Right atrium auricular region (tissue), 2 donors: ENCODE data around the gene ERCC4. TPM values are rescaled to one million over a fixed set of nuclear protein-coding genes. Genes with fewer than 3 reads are reported as not detected.
A peak's percentile ranks its signal among the peaks of the same experiment; 100 is the strongest.
"Not testable (repeated sequence)": the region's sequence is repeated elsewhere in the genome, so short reads cannot be mapped to it uniquely, and the experiment has no call there.

Source experiments
- DNase-seq: peaks from one replicate; pipeline ENCODE4 v3.0.0-alpha.2; 2019; ENCODE audit warnings: low spot score
- H3K27ac ChIP-seq, 2 donors: fragments of 200-600 bp; sonication (generic); 1 replicate in 1 of 2; 2 replicates in 1 of 2; pipeline ENCODE4 v1.5.1; 2016 to 2019
- H3K27me3 ChIP-seq, 2 donors: fragments of 200-600 bp; sonication (generic); one replicate each; pipeline versions ENCODE4 v1.5.1 to v1.6.0; 2017 to 2019
- H3K36me3 ChIP-seq: fragments of 200-600 bp; sonication (generic); one replicate; pipeline ENCODE4 v1.5.1; 2016
- H3K4me1 ChIP-seq, 2 donors: fragments of 200-600 bp; sonication (generic); one replicate each; pipeline versions ENCODE4 v1.5.1 to v1.6.0; 2017 to 2019
- H3K4me3 ChIP-seq, 2 donors: fragments of 200-600 bp; sonication (generic); 1 replicate in 1 of 2; 2 replicates in 1 of 2; pipeline ENCODE4 v1.5.1; 2017 to 2019; ENCODE audit warnings: mild to moderate bottlenecking in 1 of 2, moderate library complexity in 1 of 2
- H3K9me3 ChIP-seq, 2 donors: fragments of 200-600 bp; sonication (generic); one replicate each; pipeline ENCODE4 v1.5.1; 2019
- total RNA-seq, 2 donors: library from RNA; depleted of rRNA; stranded (reverse); fragments of >200 nt; gene quantifications; one replicate each; pipeline ENCODE4 v1.1.0, GENCODE V29; 2016
- TF ChIP-seq, protein P1 (sequence below), 2 donors: fragments of 200-600 bp; sonication (generic); IDR thresholded peaks; one replicate each; pipeline ENCODE4 v1.5.1; 2019; ENCODE audit warnings: antibody characterized with exemption in 2 of 2

The ERCC4 gene
- total RNA-seq, 2 donors from 2014 or later = 7.5 to 9.4 TPM

DNA sequence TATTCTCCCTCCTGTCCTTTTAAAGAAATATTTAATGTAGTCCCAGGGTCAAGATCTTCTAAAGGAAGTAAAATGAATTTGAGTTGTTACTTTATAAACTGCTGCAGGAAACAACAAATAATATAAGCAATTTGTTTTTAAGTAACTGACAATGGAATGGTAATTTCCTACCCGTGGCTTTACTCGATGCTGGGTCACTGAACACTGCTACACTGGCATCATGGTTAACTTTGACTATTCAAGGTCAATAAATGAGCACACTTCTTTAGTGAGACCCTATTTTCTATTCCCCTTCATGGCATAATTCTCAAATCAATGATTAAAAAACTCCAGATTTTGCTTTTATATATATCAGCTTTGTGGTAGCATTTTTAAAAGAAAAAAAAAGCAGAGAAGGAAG lies 22.1 kb upstream of the ERCC4 start:
- Histone ChIP-seq H3K9me3 (peaks cover 0 to 12% of the 10 kb centered on the region in 2 donors), H3K4me1 (no peaks in the 10 kb centered on the region), H3K27me3 (no peaks in the 10 kb centered on the region), H3K4me3 (no peak overlapping the region), H3K36me3 (no peaks in the 10 kb centered on the region), H3K27ac (peak overlapping the region in 1 of 2 donors; percentile 86)
- no peak for DNase-seq
- TF ChIP-seq, protein P1, sequence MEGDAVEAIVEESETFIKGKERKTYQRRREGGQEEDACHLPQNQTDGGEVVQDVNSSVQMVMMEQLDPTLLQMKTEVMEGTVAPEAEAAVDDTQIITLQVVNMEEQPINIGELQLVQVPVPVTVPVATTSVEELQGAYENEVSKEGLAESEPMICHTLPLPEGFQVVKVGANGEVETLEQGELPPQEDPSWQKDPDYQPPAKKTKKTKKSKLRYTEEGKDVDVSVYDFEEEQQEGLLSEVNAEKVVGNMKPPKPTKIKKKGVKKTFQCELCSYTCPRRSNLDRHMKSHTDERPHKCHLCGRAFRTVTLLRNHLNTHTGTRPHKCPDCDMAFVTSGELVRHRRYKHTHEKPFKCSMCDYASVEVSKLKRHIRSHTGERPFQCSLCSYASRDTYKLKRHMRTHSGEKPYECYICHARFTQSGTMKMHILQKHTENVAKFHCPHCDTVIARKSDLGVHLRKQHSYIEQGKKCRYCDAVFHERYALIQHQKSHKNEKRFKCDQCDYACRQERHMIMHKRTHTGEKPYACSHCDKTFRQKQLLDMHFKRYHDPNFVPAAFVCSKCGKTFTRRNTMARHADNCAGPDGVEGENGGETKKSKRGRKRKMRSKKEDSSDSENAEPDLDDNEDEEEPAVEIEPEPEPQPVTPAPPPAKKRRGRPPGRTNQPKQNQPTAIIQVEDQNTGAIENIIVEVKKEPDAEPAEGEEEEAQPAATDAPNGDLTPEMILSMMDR (IDR thresholded peaks at IDR 0.05) = no peak

- peaks cover 0 to 12% of the 10 kb centered on the region in 2 donors for H3K9me3 ChIP-seq
- TF ChIP-seq, protein P1 (IDR thresholded peaks at IDR 0.05) = no peak
- no peaks in the 10 kb centered on the region for H3K27me3 ChIP-seq
- peak overlapping the region in 1 of 2 donors; percentile 86 for H3K27ac ChIP-seq
- no peak for DNase-seq
- H3K36me3 ChIP-seq = no peaks in the 10 kb centered on the region
- H3K4me1 ChIP-seq = no peaks in the 10 kb centered on the region
- H3K4me3 ChIP-seq = no peak overlapping the region
Measured at GRCh38 chr16:13898233-13898632, 21.7 kb upstream of the ERCC4 start.

- TF ChIP-seq, protein P1 (IDR thresholded peaks at IDR 0.05) = no peak
Measured at GRCh38 chr16:13902052-13902451, 17.9 kb upstream of the ERCC4 start.

DNA sequence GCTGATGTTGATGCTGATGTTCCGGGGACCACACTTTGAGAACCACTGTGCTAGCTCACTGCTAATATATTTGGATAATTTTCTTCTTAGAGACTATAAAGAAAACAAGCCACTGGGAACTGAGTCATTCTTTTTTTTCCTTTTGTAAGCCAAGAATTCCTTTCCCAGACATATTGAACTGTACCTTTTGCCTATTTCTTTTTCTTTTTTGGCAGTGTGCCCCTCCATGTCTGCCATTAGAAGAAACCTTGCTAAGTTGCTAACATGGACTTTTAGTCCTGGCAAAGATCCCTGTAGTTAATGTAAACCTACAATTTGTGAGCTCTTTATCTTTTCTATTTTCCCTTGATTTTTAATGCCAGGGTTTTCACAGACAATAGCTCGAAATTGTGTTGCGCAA lies 17.3 kb upstream of the ERCC4 start:
- H3K4me3 ChIP-seq = no peak overlapping the region
- H3K27ac ChIP-seq = no peak overlapping the region
- H3K36me3 ChIP-seq = no peaks in the 10 kb centered on the region
- peaks cover 0 to 4% of the 10 kb centered on the region in 2 donors for H3K9me3 ChIP-seq
- TF ChIP-seq, protein P1 (IDR thresholded peaks at IDR 0.05) = no peak
- H3K4me1 ChIP-seq = no peaks in the 10 kb centered on the region
- DNase-seq = no peak
- no peaks in the 10 kb centered on the region for H3K27me3 ChIP-seq

More at GRCh38 chr16:13902052-13902451, 17.9 kb upstream of the ERCC4 start:
- DNase-seq = no peak
- H3K4me3 ChIP-seq = no peak overlapping the region
- no peaks in the 10 kb centered on the region for H3K4me1 ChIP-seq
- H3K9me3 ChIP-seq = peaks cover 0 to 4% of the 10 kb centered on the region in 2 donors
- no peaks in the 10 kb centered on the region for H3K27me3 ChIP-seq
- H3K27ac ChIP-seq = no peak overlapping the region
- no peaks in the 10 kb centered on the region for H3K36me3 ChIP-seq

DNA sequence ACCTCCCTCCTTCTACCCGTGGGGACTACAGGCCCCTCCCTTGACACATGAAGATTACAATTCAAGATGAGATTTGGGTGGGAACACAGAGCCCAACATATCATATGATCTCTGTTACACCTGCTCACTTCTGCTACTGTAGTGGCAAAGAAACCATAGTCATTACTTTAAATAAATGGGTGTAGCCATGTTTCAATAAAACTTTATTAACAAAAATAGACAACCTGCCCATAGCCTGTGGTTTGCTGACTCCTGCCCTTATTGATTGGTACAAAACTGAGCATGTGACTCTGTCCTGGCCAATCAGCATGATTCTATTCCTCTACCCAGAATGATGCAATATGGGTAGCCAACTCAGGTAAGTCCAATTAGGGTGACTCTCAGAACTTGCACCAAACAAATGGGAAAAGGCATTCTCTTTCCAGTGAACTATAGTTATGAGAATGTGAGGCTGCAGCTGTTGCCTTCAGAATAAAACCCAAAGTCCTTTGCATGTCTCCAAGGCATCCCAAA lies 15.7 kb upstream of the ERCC4 start:
- Histone ChIP-seq H3K9me3 (peaks cover 0 to 4% of the 10 kb centered on the region in 2 donors), H3K4me3 (no peak overlapping the region), H3K27me3 (no peaks in the 10 kb centered on the region), H3K27ac (no peak overlapping the region), H3K4me1 (no peaks in the 10 kb centered on the region), H3K36me3 (no peaks in the 10 kb centered on the region)
- no peak for DNase-seq
- TF ChIP-seq, protein P1 (IDR thresholded peaks at IDR 0.05) = no peak

- not testable (repeated sequence) for H3K9me3 ChIP-seq, DNase-seq, H3K27ac ChIP-seq, H3K36me3 ChIP-seq, H3K4me3 ChIP-seq, H3K4me1 ChIP-seq, H3K27me3 ChIP-seq
- TF ChIP-seq, protein P1 (IDR thresholded peaks at IDR 0.05) = peak; percentile 41 to 48
Measured at GRCh38 chr16:13904822-13905221, 15.1 kb upstream of the ERCC4 start.
